Astrocyte (in vitro differentiated cells and primary cell): Measurements from ENCODE around the gene ELOVL2. TPM values are rescaled to one million over a fixed set of nuclear protein-coding genes. Genes with fewer than 3 reads are reported as not detected.
"Not testable (repeated sequence)": the region's sequence is repeated elsewhere in the genome, so short reads cannot be mapped to it uniquely, and the experiment has no call there.

Experiments used
- DNase-seq: peaks from one replicate; pipeline ENCODE4 v3.0.0-alpha.2; 2010; ENCODE audit warnings: low read depth
- FAIRE-seq: peaks from 2 replicates; lab custom pipeline; 2011; peaks lifted over from hg19 to GRCh38; lab: Jason Lieb, UNC
- H2AFZ ChIP-seq: 2 replicates; pipeline ENCODE4 v1.6.0; 2012; ENCODE audit warnings: low read depth, low read length, inconsistent platforms
- H3K27ac ChIP-seq: 2 replicates; pipeline ENCODE4 v1.5.1; 2011; ENCODE audit warnings: low read depth, low read length, inconsistent platforms
- H3K27me3 ChIP-seq: 2 replicates; pipeline ENCODE4 v1.6.0; 2011; ENCODE audit warnings: low read length, inconsistent platforms; ENCODE audit not compliant: insufficient read depth
- H3K36me3 ChIP-seq: 2 replicates; pipeline ENCODE4 v1.5.1; 2011; ENCODE audit warnings: low read length, inconsistent platforms; ENCODE audit not compliant: insufficient read depth
- H3K4me1 ChIP-seq: 2 replicates; pipeline ENCODE4 v1.5.1; 2011; ENCODE audit warnings: low read length, inconsistent platforms; ENCODE audit not compliant: insufficient read depth
- H3K4me2 ChIP-seq: 2 replicates; pipeline ENCODE4 v1.6.0; 2012; ENCODE audit warnings: low read length, inconsistent platforms
- H3K4me3 ChIP-seq: 2 replicates; pipeline ENCODE4 v1.5.1; 2011; ENCODE audit warnings: low read depth, mild to moderate bottlenecking, low read length, inconsistent platforms; ENCODE audit not compliant: insufficient read depth
- H3K79me2 ChIP-seq: 2 replicates; pipeline ENCODE4 v1.6.0; 2012; ENCODE audit warnings: mild to moderate bottlenecking, low read length, inconsistent platforms; ENCODE audit not compliant: insufficient read depth
- H3K9ac ChIP-seq: 2 replicates; pipeline ENCODE4 v1.6.0; 2012; ENCODE audit warnings: mild to moderate bottlenecking, low read length, inconsistent platforms
- H3K9me3 ChIP-seq: 2 replicates; pipeline ENCODE4 v1.5.1; 2012; ENCODE audit warnings: low read depth, mild to moderate bottlenecking, low read length, inconsistent platforms; ENCODE audit not compliant: insufficient read depth
- H4K20me1 ChIP-seq: 2 replicates; pipeline ENCODE4 v1.6.0; 2012; ENCODE audit warnings: low read length, inconsistent platforms; ENCODE audit not compliant: insufficient read depth
- H3K27ac Mint-ChIP-seq: one replicate; pipeline ENCODE4 v1.8.0; 2021; ENCODE audit warnings: mild to moderate bottlenecking, mixed read lengths; ENCODE audit not compliant: unreplicated experiment
- H3K27me3 Mint-ChIP-seq: one replicate; pipeline ENCODE4 v1.8.0; 2021; ENCODE audit warnings: low read depth, mixed read lengths; ENCODE audit not compliant: unreplicated experiment
- H3K36me3 Mint-ChIP-seq: one replicate; pipeline ENCODE4 v1.8.0; 2021; ENCODE audit warnings: low read depth, mixed read lengths; ENCODE audit not compliant: unreplicated experiment
- H3K4me1 Mint-ChIP-seq: one replicate; pipeline ENCODE4 v1.8.0; 2021; ENCODE audit warnings: low read depth, mixed read lengths; ENCODE audit not compliant: unreplicated experiment
- H3K4me3 Mint-ChIP-seq: one replicate; pipeline ENCODE4 v1.8.0; 2021; ENCODE audit warnings: mild to moderate bottlenecking, moderate library complexity, mixed read lengths; ENCODE audit not compliant: unreplicated experiment
- H3K9me3 Mint-ChIP-seq: one replicate; pipeline ENCODE4 v1.8.0; 2021; ENCODE audit warnings: mild to moderate bottlenecking, mixed read lengths; ENCODE audit not compliant: unreplicated experiment
- CTCF ChIP-seq: IDR thresholded peaks from 2 replicates; pipeline ENCODE4 v1.5.1; 2011; ENCODE audit warnings: low read depth, mild to moderate bottlenecking, inconsistent platforms, low read length, moderate library complexity; ENCODE audit not compliant: insufficient read depth
- EZH2 ChIP-seq: IDR thresholded peaks from 2 replicates; pipeline ENCODE4 v1.6.1; 2012; ENCODE audit warnings: mild to moderate bottlenecking, low read length, inconsistent platforms; ENCODE audit not compliant: insufficient read depth
- total RNA-seq: library from RNA; stranded (reverse); gene quantifications from 2 replicates; pipeline ENCODE4 v1.2.1, GENCODE V29; 2021

ELOVL2 gene
- total RNA-seq, 1 donor from 2014 or later: 5.7 TPM

DNA sequence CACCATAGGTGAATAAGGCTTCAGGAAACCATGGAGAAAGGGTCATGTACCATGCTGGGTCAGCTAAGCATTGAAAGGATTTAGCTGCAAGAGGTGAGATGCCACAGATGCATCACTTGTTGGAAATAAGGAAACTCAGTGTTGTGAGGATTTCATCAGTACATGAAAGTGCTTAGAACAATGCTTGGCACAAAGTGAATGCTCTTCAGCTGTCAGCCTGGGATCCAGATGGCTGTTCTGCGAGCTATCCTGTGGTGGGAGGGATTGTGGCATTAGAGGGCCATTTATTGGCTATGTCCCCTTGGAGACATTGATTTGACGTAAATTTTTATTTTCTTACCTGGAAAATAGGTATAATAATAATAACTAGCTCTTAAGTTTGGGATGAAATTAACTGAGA is 53.0 kb downstream of the ELOVL2 start:
- H3K27me3 ChIP-seq: no peaks in the 10 kb centered on the region
- H3K27ac Mint-ChIP-seq: no peak overlapping the region
- FAIRE-seq: no peak
- no peaks in the 10 kb centered on the region for H3K27me3 Mint-ChIP-seq
- no peaks in the 10 kb centered on the region for H3K9me3 Mint-ChIP-seq
- no peaks in the 10 kb centered on the region for H3K4me1 ChIP-seq
- no peak overlapping the region for H3K4me3 Mint-ChIP-seq
- H3K4me2 ChIP-seq: no peak overlapping the region
- H3K4me3 ChIP-seq: no peak overlapping the region
- TF ChIP-seq EZH2 (no peak), CTCF (no peak)
- H2AFZ ChIP-seq: no peak overlapping the region
- no peak overlapping the region for H3K9ac ChIP-seq
- H3K9me3 ChIP-seq: no peaks in the 10 kb centered on the region
- H4K20me1 ChIP-seq: no peaks in the 10 kb centered on the region
- H3K27ac ChIP-seq: no peak overlapping the region
- DNase-seq: no peak
- H3K36me3 ChIP-seq: no peaks in the 10 kb centered on the region
- H3K36me3 Mint-ChIP-seq: no peaks in the 10 kb centered on the region
- no peaks in the 10 kb centered on the region for H3K79me2 ChIP-seq
- no peaks in the 10 kb centered on the region for H3K4me1 Mint-ChIP-seq

DNA sequence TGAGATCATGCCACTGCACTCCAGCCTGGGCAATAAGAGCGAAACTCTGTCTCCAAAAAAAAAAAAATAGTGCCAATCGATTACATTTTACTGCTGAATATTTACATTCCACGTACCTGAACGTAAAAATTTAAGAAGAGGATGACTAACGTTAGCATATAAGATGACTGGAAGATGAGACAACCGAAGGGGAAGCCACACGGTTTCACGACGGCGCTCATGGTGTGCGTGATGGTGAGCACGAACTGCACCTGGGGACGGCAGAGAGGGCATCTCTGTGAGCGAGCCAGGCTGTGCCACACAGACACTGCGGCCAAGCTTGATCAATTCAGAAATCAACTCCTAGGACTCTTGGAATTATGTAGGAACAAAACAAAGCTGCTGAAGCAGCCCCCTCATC is 54.5 kb downstream of the ELOVL2 start:
- FAIRE-seq (no peak), DNase-seq (no peak)
- Histone ChIP-seq H4K20me1 (no peaks in the 10 kb centered on the region), H3K4me2 (no peak overlapping the region), H3K36me3 (no peaks in the 10 kb centered on the region), H3K4me1 (no peaks in the 10 kb centered on the region), H3K27me3 (no peaks in the 10 kb centered on the region), H3K9me3 (no peaks in the 10 kb centered on the region), H3K9ac (no peak overlapping the region), H3K27ac (no peak overlapping the region), H3K4me3 (no peak overlapping the region), H3K79me2 (no peaks in the 10 kb centered on the region), H2AFZ (no peak overlapping the region)
- Mint-ChIP-seq H3K4me1 (no peaks in the 10 kb centered on the region), H3K4me3 (no peak overlapping the region), H3K36me3 (no peaks in the 10 kb centered on the region), H3K27me3 (no peaks in the 10 kb centered on the region), H3K27ac (no peak overlapping the region), H3K9me3 (peaks cover 3% of the 10 kb centered on the region)
- no peak for TF ChIP-seq EZH2
- no peak for TF ChIP-seq CTCF

DNA sequence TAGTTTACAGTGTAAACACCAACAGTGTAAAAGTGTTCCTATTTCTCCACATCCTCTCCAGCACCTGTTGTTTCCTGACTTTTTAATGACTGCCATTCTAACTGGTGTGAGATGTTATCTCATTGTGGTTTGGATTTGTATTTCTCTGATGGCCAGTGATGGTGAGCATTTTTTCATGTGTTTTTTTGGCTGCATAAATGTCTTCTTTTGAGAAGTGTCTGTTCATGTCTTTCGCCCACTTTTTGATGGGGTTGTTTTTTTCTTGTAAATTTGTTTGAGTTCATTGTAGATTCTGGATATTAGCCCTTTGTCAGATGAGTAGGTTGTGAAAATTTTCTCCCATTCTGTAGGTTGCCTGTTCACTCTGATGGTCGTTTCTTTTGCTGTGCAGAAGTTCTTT is 59.1 kb downstream of the ELOVL2 start:
- not testable (repeated sequence) for H3K4me3 ChIP-seq, H3K4me2 ChIP-seq, H3K27ac ChIP-seq, H4K20me1 ChIP-seq, H3K27me3 ChIP-seq, H3K9ac ChIP-seq, DNase-seq, H3K36me3 ChIP-seq, H3K4me3 Mint-ChIP-seq, H3K36me3 Mint-ChIP-seq, H3K4me1 ChIP-seq, H3K27me3 Mint-ChIP-seq, FAIRE-seq, H3K4me1 Mint-ChIP-seq, H3K79me2 ChIP-seq, H3K27ac Mint-ChIP-seq, H3K9me3 ChIP-seq, H3K9me3 Mint-ChIP-seq, H2AFZ ChIP-seq
